Neural cell (in vitro differentiated cells): Measurements from ENCODE around the gene DNAH10.

ENCODE experiments used
- CTCF ChIP-seq: fragments of 450-650 bp; IDR thresholded peaks from 2 replicates; pipeline ENCODE4 v1.5.1; 2014; ENCODE audit warnings: antibody characterized with exemption, mild to moderate bottlenecking, moderate library complexity; ENCODE audit not compliant: poor library complexity, severe bottlenecking
- REST ChIP-seq: IDR thresholded peaks from 2 replicates; pipeline ENCODE4 v1.6.1; 2012; ENCODE audit warnings: borderline replicate concordance
- SMC3 ChIP-seq: fragments of 450-650 bp; conservative IDR thresholded peaks from 2 replicates; pipeline ENCODE4 v1.6.1; 2014; ENCODE audit warnings: antibody characterized with exemption, mild to moderate bottlenecking, moderate library complexity; ENCODE audit not compliant: poor library complexity

GRCh38 chr12:123924539-123924938 is 162.4 kb downstream of the DNAH10 start:
- TF ChIP-seq CTCF, result no peak
- no peak for TF ChIP-seq REST
- TF ChIP-seq SMC3, result no peak
